Glomerular endothelial cell (primary cell): Measurements from ENCODE around the gene EDN2. TPM values are rescaled to one million over a fixed set of nuclear protein-coding genes. Genes with fewer than 3 reads are reported as not detected.

Experiments
- DNase-seq: peaks from one replicate; pipeline ENCODE4 v3.0.0-alpha.2; 2011; ENCODE audit warnings: low read depth, low spot score; ENCODE audit errors: extremely low read depth
- total RNA-seq: library from RNA; depleted of rRNA; stranded (reverse); fragments of >200 nt; gene quantifications from 2 replicates; pipeline ENCODE4 v1.2.3, GENCODE V29; 2015

The EDN2 gene
- total RNA-seq, 1 donor from 2014 or later = 0.53 TPM

DNA sequence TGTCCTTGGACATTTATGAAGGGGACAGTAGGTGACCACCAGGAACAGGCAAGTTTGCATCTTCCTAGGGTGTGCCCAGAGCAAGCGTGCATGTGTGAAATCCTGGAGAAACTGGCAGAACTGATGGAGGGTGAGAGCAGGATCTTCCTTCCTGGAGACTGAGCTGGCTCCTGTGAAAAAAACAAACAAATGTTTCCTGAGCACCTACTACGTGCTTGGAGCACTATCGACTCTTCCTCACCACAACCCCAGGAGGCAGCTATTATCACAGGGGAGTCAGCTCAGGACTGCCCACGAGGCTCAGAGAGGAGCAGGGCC, 1.5 kb upstream of the EDN2 start:
- DNase-seq = no peak

DNA sequence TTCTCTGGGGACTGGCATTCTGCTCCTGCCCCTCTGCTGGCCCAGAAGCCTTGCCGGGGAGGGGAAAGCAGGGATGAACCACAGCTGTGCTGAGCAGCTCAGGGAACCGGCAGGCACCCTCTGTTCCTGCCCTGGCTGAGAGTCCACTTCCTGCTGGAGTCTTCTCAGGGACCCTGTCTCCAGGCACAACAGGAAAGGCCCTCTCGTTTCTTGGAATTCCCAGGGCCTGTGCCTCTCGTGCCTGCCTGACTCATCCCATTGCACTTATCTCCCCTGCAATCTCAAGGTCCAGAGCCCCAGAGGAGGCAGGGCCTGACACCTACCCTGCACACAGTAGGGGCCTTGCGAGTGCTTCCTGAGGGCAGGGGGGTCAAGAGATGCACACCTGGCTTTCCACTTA, 1.1 kb upstream of the EDN2 start:
- no peak for DNase-seq

DNA sequence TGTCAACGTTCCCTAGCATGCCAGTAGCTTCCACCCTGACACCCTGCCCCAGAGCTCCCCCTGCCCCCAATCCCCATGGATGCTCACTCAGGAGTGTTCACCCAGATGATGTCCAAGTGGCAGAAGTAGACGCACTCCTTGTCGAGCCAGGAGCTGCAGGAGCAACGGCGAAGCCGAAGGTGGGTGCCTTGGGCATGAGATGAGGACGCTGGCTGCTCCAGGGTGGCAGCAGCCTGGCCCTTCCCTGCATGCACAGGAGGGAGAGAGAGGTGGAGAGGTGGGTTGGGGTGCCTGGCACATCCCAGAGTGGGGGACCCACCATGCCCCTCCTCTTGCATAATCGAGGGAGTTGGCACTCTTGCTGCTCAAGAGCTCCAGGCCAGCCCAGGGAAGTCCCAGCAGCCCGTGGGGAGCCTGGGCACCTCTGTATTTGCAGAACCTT, 502 bp downstream of the EDN2 start:
- DNase-seq = no peak

DNA sequence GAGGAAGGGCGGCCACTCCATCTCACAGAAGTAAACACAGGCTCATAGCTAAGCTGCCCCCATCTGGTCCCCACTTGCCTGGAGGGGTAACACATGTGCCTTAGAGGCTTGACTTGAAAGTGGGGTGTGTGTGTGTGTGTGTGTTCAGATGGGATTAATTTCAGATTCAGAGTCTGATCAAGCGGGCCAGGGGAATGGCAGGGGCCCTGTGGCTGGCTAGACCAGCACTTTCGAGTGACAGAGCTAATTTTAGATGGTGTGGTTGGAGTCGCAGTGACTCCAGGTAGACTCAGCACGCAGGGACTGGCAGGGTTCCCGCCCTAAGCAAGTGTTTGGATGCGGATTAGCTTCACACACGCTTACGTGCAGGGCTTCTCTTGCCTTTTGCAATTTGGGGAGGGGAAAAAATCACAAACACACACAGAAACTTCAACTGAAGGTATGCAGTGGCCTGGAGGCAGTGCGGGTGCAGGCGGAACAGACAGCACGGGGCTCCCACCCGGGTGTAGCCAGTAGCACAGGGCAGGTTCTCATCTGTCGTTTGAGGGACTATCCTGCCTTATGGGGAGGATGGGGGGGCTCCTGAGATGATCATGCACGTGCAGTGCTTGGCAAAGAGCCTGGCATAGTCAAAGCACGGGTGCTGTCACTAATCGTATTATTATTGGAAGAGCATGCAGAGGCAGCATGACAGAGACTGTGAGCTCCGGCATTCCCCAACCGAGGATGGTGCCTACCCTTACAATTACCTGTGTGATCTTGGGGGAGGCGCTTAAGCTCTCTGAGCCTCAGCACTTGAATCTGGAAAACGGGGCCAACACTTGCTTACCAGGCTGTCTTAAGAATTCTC, 1.3 kb downstream of the EDN2 start:
- no peak for DNase-seq

DNA sequence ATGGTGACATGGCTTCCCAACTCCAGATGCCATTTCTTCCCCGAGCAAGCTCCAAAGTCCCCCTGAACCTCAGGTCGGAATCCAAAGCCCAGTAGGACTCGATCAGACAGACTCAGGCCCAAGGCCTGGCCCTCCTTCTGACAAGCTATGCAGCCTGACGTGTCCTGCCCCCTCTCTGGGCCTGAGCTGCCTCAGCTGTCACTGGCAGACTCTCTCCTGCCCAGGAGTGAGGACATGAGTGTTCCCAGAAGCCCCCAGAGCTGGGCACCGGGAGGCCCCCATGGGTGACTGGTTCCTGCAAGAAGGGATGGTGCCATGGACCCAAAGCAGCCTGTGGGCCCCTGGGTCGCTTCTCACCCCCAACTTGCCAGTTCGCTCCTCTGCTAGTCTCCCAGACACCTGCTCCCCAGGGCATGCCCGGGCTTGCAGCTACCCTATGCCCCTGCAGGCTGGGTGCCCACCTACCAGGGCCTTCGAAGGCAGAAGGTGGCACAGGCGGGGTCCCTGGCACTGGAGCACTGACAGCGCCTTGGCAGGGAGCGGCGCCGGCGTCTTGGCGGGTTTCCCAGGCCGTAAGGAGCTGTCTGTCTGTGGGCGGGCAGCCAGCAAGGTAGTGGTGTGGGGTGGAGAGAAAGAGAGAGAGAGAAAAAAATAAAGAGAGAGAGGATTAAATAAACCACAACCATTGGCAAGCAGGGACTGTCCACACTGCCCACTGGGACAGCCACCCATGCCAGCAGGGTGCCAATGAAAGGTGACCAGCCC, 2.3 kb downstream of the EDN2 start:
- DNase-seq = no peak

DNA sequence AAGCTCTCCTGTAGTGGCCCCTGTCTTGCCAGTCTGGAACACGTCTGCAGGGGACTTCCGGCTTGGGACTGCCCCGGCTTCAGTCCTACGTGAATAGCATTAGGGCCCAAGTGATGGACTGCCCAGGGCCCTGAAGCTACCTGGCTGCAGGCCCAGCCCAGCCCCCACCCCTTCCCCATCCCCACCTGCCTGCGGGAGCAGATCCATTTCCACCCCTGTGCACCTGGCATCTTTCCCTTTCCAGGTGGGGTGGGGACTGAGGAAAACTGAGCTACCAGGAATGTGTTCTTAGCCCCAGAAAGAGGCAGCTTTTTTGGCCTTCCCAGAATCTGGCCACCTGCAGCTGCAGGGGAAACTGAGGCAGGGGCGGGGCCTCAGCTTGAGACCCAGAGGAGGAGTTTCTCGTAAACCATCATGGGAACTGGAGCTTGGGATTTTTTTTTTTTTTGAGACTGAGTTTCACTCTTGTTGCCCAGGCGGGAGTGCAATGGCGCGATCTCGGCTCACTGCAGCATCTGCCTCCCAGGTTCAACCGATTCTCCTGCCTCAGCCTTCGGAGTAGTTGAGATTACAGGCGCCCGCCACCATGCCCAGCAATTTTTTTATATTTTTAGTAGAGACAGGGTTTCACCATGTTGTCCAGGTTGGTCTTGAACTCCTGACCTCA, 3.2 kb downstream of the EDN2 start:
- DNase-seq = no peak

DNA sequence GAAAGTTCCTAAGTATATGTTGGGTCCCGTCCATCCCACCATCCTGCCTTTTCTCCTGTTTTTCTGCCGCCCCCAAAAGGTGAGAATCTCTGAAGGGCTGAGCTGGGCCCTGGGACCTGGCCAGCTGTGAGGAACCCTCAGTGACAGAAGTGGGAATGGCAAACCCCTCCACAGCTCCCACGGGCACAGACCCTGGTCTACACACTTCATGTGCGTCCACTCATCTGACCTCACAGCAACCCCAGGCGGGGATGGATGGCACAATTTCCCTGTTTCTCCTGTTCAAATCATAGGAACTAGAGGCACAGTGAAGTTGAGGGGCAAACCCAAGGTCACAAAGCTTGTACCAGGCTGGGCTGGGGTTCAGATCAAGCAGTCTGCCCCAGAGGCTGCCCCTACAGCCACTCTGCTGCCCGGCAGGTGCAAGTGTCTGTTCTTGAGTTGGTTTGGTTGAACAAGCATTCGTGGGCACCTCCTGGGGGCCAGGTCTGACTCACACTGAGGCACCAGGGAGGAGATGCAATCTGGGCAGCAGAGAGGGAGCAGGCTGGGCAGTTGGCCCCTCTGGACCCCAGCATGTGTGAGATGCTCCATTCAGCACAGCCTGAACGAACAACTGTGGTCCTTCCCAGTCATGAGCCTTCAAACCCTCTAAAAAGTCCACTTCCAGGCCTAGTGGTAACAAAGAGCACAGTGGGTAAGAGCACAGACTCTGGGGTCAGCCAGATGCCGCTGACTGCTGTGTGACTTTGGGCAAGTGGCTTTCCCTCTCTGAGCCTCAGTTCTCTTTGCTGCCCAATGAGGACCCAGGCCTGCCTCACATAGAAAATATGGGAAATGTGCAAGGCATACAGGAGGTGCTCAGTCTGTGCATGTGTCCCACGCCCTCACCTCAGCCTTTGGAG, 4.0 kb downstream of the EDN2 start:
- DNase-seq = no peak

DNA sequence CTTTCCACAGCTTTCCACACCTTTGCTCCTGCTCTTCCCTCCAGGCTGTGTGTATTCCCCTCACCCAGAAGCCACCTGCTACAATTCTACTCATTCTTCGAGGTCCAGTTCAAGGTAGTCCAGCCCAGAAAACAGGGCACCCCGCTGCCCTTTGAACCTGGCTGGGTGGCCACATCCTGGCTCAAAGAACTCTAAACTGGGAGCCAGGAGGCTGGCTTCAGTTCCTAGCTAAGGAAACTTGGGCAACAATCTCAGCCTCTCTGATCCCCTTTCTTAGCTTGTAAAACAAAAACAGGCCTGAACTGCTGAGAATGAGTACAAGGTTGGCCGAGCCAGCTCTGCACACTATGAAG, 4.7 kb downstream of the EDN2 start:
- no peak for DNase-seq

DNA sequence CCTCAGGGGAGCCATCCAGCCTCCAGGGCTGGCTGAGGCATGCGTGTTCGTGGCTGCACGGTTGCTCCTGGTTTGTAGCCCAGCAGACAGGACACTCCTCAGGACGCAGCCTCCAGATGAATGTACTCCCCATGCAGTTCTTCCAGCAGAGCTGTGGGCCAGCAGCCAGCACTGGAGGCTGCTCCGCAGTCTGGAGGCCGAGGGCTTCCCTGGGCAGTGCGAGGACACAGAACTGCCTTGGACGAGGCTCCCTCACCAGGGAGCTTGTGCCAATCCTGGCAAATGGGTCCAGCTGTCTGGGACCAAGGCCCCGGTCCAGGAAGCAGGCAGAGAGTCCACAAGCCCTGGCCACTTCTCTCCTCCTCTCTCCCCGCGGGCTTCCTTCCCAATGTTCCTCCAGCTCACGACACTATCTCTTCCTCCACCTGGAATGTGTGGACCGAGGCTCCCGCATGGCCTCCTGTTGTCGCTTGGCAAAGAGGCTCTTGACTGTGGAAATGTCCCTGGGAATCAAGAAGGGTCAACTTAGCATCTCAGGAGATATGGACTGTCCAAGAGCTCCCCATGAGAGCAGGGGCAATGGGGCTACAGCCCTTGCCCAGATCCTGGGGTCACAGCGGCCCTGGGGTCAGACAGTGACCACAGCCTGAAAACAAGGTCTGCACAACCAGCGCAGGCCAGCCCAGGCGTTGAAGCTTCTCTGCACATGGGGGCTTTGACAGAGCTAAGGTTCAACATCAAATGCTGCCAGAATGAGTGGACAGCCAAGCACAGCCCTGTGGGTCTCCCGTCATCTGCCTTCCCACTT, 5.3 kb downstream of the EDN2 start:
- no peak for DNase-seq

DNA sequence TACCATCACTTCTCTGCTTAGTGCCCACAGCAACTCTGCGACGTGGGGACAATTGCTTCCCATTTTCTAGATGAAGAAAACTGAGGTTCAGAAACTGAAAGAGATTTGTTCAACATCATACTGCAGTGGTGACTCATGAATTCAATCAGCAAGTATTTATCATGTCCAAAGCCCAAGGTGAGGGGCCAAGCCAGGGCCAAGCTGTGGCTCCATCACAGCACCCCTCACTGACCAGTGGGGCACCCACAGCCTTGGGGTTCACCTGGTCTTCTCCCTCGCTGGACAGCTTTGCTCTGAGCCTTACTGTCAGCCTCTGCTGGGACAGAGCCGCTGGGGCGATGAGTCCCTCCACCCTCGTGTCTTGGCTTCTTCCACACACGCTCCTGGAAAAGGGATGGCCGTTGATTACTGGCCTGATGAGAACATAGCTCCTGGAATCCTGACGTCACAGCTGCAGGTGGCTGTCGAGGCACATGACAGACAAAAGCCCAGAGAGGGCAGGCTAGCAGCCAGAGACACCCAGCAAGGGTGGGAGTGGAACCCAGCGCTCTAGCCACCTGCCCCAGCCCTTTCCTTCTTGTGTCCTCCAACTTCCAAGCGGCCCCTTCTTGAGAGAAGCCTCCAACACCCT, 6.2 kb downstream of the EDN2 start:
- no peak for DNase-seq

DNA sequence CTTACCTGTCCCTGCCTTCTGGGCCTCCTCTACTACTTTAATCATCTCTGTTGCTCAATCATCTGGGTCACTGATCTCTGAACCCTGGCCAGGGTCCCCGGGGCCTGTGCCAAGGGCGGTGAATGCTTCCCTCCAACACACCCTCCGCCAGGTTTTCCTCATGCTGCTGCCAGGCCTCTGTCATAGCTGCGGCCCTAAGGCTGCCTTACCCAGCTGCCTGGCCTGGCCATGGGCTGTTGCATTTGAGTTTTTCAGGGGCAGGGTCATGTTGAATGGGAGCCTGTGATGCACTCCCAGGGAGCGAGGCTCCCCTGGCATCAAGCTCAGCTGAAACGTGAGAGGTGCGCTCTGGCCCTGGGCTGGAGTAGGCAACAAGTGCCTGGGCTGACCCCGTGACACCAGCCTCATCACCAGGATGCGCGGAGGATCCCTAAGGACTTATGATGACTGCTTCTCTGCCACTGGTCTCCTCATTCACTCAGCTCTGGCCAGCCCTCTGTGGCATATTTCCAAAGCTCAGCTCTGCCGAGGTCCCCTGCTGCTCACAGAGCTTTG, 7.6 kb downstream of the EDN2 start:
- no peak for DNase-seq

DNA sequence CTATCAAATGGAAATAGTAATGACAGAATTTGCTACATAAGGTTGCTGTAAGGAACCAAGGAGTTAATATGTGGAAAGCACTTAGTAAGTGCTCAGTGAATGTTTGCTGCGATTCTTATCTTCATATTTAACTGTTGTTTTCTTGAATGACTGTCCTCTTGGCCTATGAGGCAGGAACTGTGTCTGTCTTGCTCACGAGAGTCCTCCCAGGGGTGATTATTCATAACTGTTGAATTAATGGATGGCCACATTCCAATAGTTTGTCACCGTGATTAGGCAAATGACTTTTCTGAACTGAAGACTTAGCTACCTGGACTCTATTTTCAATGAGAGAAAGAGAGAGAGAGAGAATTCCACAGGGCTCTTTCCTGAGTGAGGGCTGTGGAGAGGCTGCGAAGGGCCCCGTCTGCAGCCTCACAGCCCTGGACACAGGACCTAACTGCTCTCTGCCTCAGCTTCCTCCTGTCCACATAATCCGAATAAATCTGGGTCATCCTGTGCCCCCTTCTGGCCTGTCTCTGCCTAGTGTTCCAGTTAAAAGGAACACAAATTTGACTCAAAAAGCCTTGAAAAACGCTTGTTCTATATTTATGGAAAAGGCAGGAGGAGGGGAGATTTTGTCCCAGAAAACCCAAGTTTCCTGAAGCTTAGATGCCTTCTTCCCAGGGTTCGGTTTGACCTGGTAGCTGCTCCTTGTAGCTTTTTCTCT, 8.5 kb downstream of the EDN2 start:
- no peak for DNase-seq

DNA sequence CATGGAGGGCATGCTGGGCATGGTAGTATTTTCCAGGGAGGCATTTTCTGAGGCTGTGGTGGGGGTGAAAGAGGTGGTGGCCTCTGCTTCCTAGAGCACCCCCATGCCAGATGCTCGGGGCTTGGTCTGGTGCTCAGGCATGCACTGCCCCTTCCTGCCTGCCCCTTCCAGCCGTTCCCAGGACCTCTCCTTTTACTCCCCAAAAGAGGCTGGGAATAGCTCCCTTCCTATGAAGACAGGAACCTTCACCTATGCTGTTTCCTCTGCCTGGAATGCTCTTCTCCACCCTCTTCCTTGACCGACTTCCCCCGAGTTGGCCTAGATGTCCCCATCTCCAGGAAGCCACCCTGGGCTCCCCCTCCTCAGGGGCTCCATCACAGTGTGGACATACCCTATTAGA, 9.1 kb downstream of the EDN2 start:
- DNase-seq = no peak

DNA sequence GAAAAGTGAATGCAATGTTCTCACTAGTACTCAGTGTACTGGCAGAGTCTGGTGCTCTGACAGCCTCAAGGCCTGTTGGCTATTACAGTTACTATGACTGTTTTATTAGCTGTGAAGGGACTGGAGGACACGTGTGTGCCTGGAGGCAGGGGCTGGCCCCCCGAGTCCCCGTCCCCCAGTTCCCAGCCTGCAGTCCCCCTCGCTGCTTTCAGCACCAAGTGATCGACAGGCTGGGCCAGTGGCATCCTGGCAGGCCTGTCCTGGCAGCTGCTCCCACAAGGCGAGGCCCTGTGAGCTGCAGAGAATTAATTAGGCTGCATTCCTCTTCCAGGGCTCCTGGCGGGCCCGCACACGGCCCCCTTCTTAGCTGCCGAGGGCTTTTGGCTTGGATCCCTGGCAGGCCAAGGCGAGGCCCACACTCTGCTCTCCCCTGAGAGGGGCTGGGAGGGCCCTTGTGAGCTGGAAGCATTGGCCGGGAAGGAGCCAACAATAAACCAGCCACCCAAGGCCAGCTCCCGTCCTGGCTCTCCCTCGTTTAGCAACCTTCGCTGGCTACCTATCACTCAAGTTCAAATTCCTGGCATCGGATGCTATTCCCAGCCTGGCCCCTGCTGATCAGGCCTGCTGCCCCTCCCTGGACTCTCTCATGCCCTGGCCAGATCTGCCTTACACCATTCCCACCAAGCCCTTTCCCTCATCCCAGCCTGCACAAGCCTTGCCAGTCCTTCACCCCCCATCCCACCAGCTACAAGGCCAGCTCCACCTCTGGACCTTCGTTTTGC, 9.8 kb downstream of the EDN2 start:
- DNase-seq = no peak

DNA sequence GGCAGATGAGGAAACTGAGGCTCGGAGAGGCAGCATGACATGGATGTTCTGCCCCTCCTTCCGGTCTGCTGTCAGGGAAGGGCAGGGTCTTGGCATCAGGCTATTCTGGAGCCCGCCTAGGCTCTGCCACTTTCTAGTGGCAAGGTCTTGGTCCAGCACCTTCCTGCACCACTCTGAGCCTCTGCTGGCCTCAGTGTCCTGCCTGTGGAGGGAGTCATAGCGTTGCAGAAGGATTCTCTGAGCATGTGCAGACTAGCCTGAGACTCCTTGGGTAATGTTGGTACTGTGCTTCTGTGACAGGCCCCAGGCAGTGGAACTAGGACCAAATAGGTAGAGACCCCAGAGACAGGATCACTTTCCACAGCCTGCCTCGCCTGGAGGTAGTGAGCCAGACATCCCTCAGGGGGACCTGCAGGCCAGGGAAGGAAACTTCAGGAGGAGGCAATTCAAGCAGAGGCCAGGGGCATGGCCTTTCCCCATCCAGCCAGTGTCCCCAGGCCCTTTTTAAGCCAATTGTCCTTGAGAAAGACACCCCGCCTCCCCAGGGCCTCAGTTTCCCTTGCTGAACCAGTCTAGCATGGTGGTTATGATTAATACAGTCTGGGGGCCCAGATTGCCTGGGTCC, 10.6 kb downstream of the EDN2 start:
- DNase-seq = no peak

DNA sequence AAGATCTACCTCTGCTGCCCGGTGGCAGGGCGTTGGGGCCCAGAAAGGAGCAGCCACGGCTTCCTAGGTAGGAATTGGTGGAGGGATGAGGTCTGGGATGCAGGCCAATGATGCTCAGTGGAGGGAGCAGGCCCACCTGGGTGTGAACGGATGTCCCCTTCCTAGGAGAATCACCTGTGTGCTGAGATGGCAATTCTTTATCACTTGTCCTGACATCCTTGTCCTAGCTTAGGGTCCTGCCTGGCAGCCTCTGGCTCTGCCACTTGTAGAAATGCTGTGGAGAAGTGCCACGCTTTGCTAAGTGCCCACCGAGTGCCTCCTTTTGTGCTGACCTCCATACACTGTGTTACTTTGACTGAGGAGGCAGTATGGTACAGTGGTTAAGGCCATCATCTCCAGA, 12.8 kb downstream of the EDN2 start:
- no peak for DNase-seq

DNA sequence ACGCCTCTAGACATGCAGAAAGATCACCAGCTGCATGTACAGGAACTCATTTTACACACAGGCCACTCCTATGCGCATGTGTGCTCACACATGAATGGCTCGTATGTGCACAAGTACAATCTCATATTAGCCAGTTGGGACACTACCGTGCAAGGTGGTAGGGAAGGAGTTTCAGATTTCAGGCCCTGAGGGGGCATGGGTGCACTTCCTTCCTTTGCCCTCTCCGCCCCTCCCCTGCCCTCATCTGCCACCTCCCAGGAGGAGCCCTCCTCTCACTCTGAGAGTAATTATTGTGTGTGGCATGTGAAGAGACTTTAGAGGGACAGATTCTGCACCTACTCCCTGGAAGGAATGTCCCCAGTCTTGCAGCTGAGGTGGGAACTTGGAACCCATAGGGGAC, 14.8 kb downstream of the EDN2 start:
- no peak for DNase-seq
